ENCODE results near the gene CACNA1F. TPM values are rescaled to one million over a fixed set of nuclear protein-coding genes. Genes with fewer than 3 reads are reported as not detected.

The CACNA1F gene
- total and polyA plus RNA-seq, 12 donors = 0.03 to 0.42 (median 0.11) TPM; not detected in 4

DNA sequence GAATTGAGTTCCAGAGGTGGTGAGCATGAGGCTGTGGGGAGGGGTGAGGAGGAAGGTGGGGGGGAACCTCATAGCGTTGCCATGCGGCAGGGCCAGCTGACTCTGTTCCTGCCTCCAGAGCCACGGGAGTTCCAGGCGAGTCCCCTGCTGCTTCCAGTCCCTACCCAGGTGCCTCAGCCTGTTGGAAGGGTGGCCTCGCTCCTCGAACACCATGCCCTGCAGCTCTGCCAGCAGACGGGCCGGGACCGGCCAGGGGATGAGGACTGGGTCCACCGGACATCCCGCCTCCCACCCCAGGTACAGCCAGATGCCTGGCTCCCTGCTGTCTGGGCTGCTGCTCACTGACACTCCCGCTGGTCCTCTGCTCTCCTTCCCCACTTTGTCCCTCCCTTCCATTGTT, 10.0 kb upstream of the CACNA1F start:
- ATAC-seq = no peak
- peaks cover 0 to 68% (median 0%) of the 10 kb centered on the region in 9 donors for H3K36me3 ChIP-seq
- no peaks in the 10 kb centered on the region for H3K27me3 ChIP-seq
- TF ChIP-seq, protein P1, sequence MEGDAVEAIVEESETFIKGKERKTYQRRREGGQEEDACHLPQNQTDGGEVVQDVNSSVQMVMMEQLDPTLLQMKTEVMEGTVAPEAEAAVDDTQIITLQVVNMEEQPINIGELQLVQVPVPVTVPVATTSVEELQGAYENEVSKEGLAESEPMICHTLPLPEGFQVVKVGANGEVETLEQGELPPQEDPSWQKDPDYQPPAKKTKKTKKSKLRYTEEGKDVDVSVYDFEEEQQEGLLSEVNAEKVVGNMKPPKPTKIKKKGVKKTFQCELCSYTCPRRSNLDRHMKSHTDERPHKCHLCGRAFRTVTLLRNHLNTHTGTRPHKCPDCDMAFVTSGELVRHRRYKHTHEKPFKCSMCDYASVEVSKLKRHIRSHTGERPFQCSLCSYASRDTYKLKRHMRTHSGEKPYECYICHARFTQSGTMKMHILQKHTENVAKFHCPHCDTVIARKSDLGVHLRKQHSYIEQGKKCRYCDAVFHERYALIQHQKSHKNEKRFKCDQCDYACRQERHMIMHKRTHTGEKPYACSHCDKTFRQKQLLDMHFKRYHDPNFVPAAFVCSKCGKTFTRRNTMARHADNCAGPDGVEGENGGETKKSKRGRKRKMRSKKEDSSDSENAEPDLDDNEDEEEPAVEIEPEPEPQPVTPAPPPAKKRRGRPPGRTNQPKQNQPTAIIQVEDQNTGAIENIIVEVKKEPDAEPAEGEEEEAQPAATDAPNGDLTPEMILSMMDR (IDR thresholded peaks at IDR 0.05) = no peak
- no peak for DNase-seq
- intact Hi-C loops (cut with DNase I) = no loop called here
- 91 to 92% methylated on average over 9 to 12 of the region's 12 CpGs for WGBS, 2 donors
- no peak overlapping the region for H3K27ac ChIP-seq
- peaks cover 0 to 5% (median 0%) of the 10 kb centered on the region in 9 donors for H3K4me1 ChIP-seq
- H3K4me3 ChIP-seq = no peak overlapping the region
- no peaks in the 10 kb centered on the region for H3K9me3 ChIP-seq

DNA sequence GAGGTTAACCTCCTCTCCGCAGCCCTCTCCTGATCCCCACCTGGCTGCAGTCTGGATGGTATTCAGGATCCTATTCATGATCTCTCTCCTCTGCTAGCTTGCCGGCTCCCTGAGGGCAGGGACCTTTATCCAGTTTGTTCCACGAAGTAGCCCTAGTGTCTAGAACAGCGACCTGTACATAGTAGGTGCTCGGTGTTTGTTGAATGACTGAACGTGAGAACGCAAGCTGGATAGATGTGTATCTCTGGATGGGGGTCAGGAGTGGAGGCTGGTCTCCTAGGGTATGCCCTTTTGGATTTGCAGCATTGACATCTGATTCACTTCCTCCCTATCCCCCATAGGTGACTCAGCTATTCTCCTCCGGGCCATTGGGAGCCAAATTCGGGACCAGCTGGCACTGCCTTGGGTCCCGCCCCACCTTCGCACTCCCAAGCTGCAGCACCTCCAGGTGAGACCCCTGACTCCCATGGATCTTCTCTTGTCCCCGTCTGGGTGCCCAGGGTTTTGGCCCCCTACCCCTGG, 9.5 kb upstream of the CACNA1F start:
- H3K27ac ChIP-seq = no peak overlapping the region
- ATAC-seq = no peak
- H3K36me3 ChIP-seq = peaks cover 0 to 62% (median 0%) of the 10 kb centered on the region in 9 donors
- no peak overlapping the region for H3K4me3 ChIP-seq
- peaks cover 0 to 11% (median 0%) of the 10 kb centered on the region in 9 donors for H3K4me1 ChIP-seq
- DNase-seq = no peak
- intact Hi-C loops (cut with DNase I) = no loop called here
- H3K9me3 ChIP-seq = no peaks in the 10 kb centered on the region
- TF ChIP-seq, protein P1 (IDR thresholded peaks at IDR 0.05) = no peak
- WGBS, 2 donors = 91 to 92% methylated on average over 12 of the region's 12 CpGs
- no peaks in the 10 kb centered on the region for H3K27me3 ChIP-seq

DNA sequence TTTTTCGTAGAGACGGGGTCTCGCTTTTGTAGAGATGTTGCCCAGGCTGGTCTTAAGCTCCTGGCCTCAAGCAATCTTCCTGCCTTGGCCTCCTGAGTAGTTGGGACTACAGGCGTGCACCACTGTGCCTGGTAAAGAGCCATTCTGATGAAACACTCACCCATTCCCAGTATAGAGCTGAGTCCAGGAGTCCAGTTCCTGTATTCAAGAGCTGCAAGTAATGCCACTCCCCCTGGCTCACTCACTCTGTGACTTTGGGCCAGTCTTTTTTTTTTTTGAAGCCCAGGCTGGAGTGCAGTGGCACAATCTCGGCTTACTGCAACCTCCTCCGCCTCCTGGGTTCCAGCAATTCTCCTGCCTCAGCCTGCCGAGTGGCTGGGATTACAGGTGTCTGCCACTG, 5.6 kb upstream of the CACNA1F start:
- TF ChIP-seq, protein P1 (IDR thresholded peaks at IDR 0.05) = no peak
- H3K27ac ChIP-seq = no peak overlapping the region
- DNase-seq = no peak
- WGBS, 2 donors = 79 to 82% methylated on average over 6 to 7 of the region's 7 CpGs
- H3K4me1 ChIP-seq = peaks cover 0 to 29% (median 0%) of the 10 kb centered on the region in 9 donors
- H3K4me3 ChIP-seq = no peak overlapping the region
- no peaks in the 10 kb centered on the region for H3K27me3 ChIP-seq
- peaks cover 0 to 26% (median 0%) of the 10 kb centered on the region in 9 donors for H3K36me3 ChIP-seq
- no peak for ATAC-seq
- H3K9me3 ChIP-seq = no peaks in the 10 kb centered on the region
- intact Hi-C loops (cut with DNase I) = loop anchor here in 1 of 10 donors (5.0 kb wide), 1 partner anchor 46 kb away; no protein-coding TSS in a partner anchor

DNA sequence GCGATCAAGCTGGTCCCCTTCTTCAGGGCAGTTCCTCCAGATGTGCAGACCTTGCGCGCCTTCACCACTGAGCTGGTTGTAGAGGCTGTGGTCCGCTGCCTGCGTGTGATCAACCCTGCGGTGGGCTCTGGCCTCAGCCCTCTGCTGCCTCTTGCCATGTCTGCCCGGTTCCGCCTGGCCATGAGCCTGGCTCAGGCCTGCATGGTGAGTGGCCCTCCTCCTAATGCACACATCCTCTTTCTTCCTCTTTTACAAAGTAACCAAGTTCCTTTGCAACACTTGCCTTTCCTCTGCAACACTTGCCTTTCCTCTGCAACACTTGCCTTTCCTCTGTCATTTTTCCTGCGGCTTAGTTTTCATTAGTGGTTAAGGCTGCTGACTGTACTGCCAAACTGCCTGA, 3.9 kb upstream of the CACNA1F start:
- 72 to 83% methylated on average over 9 of the region's 9 CpGs for WGBS, 2 donors
- intact Hi-C loops (cut with DNase I) = loop anchor here in 1 of 10 donors (5.0 kb wide), 1 partner anchor 45 kb away; no protein-coding TSS in a partner anchor
- DNase-seq = no peak

More for the DNA sequence above, 3.9 kb upstream of the CACNA1F start:
- Histone ChIP-seq H3K36me3 (peaks cover 0 to 9% (median 0%) of the 10 kb centered on the region in 9 donors), H3K4me3 (no peak overlapping the region), H3K27me3 (no peaks in the 10 kb centered on the region), H3K9me3 (no peaks in the 10 kb centered on the region), H3K4me1 (peaks cover 0 to 29% (median 0%) of the 10 kb centered on the region in 9 donors), H3K27ac (peak overlapping the region in 1 of 10 donors; percentile 91)
- TF ChIP-seq, protein P1 (IDR thresholded peaks at IDR 0.05) = no peak
- ATAC-seq = peak in 1 of 8 donors; percentile 34

Data from heart right ventricle (tissue), 16 donors.